ENCODE results near the gene CD276. TPM values are rescaled to one million over a fixed set of nuclear protein-coding genes. Genes with fewer than 3 reads are reported as not detected.

Gene CD276
- total RNA-seq, 3 donors from 2014 or later, result 20.9 to 119 (median 73.7) TPM

- no peak overlapping the region for H3K4me3 ChIP-seq
- TF ChIP-seq POLR2A (IDR thresholded peaks at IDR 0.05) (no peak), POLR2AphosphoS5 (IDR thresholded peaks at IDR 0.05) (no peak), CTCF (IDR thresholded peaks at IDR 0.05) (no peak)
- no peaks in the 10 kb centered on the region for H3K9me3 ChIP-seq
- H3K27ac ChIP-seq, result no peak overlapping the region
- H3K4me1 ChIP-seq, result peaks cover 0 to under 1% of the 10 kb centered on the region in 2 donors
- DNase-seq (ENCODE audit: low spot score in 2 of 2), result no peak
- H3K27me3 ChIP-seq, result peaks cover 0 to 21% of the 10 kb centered on the region in 2 donors
- no peaks in the 10 kb centered on the region for H3K36me3 ChIP-seq
- intact Hi-C loops (cut with DNase I; ENCODE audit: low total_unique reads), result no loop called here
Measured at GRCh38 chr15:73756947-73757513, 72.8 kb downstream of the CD276 start.

GRCh38 chr15:73757571-73757970 lies 73.4 kb downstream of the CD276 start:
- Histone ChIP-seq H3K27ac (no peak overlapping the region), H3K9me3 (no peaks in the 10 kb centered on the region), H3K36me3 (no peaks in the 10 kb centered on the region), H3K4me1 (no peaks in the 10 kb centered on the region), H3K4me3 (no peak overlapping the region), H3K27me3 (peaks cover 0 to 16% of the 10 kb centered on the region in 2 donors)
- TF ChIP-seq POLR2A (IDR thresholded peaks at IDR 0.05) (no peak), POLR2AphosphoS5 (IDR thresholded peaks at IDR 0.05) (no peak), CTCF (IDR thresholded peaks at IDR 0.05) (no peak)
- intact Hi-C loops (cut with DNase I; ENCODE audit: low total_unique reads), result no loop called here
- no peak for DNase-seq (ENCODE audit: low spot score in 2 of 2)

- no peak overlapping the region for H3K27ac ChIP-seq
- no peak overlapping the region for H3K4me3 ChIP-seq
- H3K9me3 ChIP-seq, result no peaks in the 10 kb centered on the region
- no peak for DNase-seq (ENCODE audit: low spot score in 2 of 2)
- H3K4me1 ChIP-seq, result no peaks in the 10 kb centered on the region
- TF ChIP-seq CTCF (IDR thresholded peaks at IDR 0.05) (no peak), POLR2A (IDR thresholded peaks at IDR 0.05) (no peak), POLR2AphosphoS5 (IDR thresholded peaks at IDR 0.05) (no peak)
- intact Hi-C loops (cut with DNase I; ENCODE audit: low total_unique reads), result no loop called here
- H3K27me3 ChIP-seq, result peaks cover 0 to 14% of the 10 kb centered on the region in 2 donors
- no peaks in the 10 kb centered on the region for H3K36me3 ChIP-seq
Measured at GRCh38 chr15:73758461-73758860, 74.3 kb downstream of the CD276 start.

GRCh38 chr15:73760330-73761329 lies 76.4 kb downstream of the CD276 start:
- TF ChIP-seq POLR2AphosphoS5 (IDR thresholded peaks at IDR 0.05) (no peak), CTCF (IDR thresholded peaks at IDR 0.05) (no peak), POLR2A (IDR thresholded peaks at IDR 0.05) (no peak)
- intact Hi-C loops (cut with DNase I; ENCODE audit: low total_unique reads), result no loop called here

GRCh38 chr15:73763931-73764330 lies 79.7 kb downstream of the CD276 start:
- no peaks in the 10 kb centered on the region for H3K36me3 ChIP-seq
- intact Hi-C loops (cut with DNase I; ENCODE audit: low total_unique reads), result no loop called here

More at GRCh38 chr15:73760330-73761329, 76.4 kb downstream of the CD276 start:
- H3K27ac ChIP-seq, result no peak overlapping the region
- H3K4me1 ChIP-seq, result no peaks in the 10 kb centered on the region
- H3K27me3 ChIP-seq, result peaks cover 0 to 14% of the 10 kb centered on the region in 2 donors
- H3K9me3 ChIP-seq, result no peaks in the 10 kb centered on the region
- H3K36me3 ChIP-seq, result no peaks in the 10 kb centered on the region
- H3K4me3 ChIP-seq, result no peak overlapping the region
- no peak for DNase-seq (ENCODE audit: low spot score in 2 of 2)

More at GRCh38 chr15:73763931-73764330, 79.7 kb downstream of the CD276 start:
- Histone ChIP-seq H3K9me3 (no peaks in the 10 kb centered on the region), H3K27ac (no peak overlapping the region), H3K4me1 (no peaks in the 10 kb centered on the region), H3K4me3 (no peak overlapping the region), H3K27me3 (no peaks in the 10 kb centered on the region)
- TF ChIP-seq POLR2A (IDR thresholded peaks at IDR 0.05) (no peak), POLR2AphosphoS5 (IDR thresholded peaks at IDR 0.05) (no peak), CTCF (IDR thresholded peaks at IDR 0.05) (no peak)
- no peak for DNase-seq (ENCODE audit: low spot score in 2 of 2)
